GM18511 (cell line): Measurements from ENCODE around the gene ZNF714.
"Not testable (repeated sequence)": the region's sequence is repeated elsewhere in the genome, so short reads cannot be mapped to it uniquely, and the experiment has no call there.

Experiments
- ATAC-seq: cut with Tn5 transposase; IDR thresholded peaks from one replicate; pipeline ENCODE4 v1.9.1; 2021; ENCODE audit warnings: mild to moderate bottlenecking, moderate library complexity; ENCODE audit not compliant: unreplicated experiment

Gene ZNF714

DNA sequence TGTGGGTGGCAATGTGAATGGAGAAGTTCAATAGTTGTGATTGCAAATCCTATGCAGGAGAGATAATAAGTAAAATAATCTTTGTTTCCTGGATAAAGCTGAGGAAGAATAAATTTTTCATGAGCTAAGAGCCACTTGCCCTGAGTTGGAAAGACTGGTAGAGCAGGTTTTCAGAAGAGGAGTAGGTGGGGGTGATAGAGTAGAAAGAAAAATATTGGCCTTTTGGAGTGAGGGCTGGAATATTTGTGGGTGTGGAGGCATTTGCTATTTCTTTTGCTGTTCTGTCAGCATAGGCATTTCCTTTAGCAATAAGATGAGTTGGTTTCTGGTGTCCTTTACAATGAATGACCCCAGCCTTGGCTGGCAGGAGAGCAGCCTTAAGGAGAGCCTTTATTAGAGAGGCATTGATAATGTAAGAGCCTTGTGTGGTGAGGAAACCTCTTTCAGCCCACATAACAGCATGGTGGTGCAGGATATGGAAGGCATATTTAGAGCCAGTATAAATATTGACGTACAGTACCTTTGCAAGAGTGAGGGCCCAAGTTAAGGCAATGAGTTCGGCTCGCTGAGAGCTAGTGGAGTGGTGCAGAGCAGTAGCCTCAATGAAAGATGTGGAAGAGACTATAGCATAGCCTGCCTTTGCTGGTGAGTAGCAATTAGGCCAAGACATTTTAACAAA, 48.2 kb downstream of the ZNF714 start:
- ATAC-seq = no peak

DNA sequence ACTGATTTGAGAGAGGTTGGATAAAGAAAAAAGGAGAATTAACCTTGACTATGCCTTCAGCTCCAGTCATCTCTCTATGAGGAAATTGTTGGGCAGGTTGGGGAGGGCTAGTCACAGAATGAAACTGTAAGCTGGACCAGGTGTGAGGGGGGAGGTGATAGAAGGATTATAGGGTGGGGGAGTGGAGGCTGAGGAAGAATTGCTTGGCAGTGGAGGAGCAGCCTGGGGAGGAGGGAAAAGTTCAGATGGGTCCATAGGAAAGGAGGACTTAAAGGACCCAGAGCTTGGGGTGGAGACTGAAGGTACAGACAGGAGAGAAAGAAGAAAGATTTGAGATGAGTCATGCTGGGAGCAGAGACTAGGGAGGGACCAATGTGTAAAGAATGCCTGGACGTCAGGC, 51.6 kb downstream of the ZNF714 start:
- ATAC-seq = no peak

DNA sequence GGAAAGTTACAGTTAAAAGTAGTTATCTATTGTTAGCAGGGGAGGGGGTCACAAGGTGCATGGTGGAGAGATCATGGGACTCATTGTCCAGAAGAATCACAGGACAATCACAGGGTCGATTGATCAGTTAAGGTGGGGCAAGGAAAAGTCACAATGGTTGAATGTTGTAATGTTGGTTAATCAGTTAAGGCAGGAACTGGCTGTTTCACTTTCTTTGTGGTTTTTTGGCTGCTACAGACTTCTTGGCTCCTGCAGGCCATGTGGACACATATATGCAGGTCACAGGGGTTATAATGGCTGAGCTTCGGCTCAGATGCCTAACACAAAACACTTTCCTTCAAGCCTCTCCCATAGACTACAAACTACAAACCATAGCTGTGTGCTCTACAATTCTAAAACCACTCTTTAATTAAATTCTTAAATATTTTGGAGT, 52.9 kb downstream of the ZNF714 start:
- no peak for ATAC-seq

DNA sequence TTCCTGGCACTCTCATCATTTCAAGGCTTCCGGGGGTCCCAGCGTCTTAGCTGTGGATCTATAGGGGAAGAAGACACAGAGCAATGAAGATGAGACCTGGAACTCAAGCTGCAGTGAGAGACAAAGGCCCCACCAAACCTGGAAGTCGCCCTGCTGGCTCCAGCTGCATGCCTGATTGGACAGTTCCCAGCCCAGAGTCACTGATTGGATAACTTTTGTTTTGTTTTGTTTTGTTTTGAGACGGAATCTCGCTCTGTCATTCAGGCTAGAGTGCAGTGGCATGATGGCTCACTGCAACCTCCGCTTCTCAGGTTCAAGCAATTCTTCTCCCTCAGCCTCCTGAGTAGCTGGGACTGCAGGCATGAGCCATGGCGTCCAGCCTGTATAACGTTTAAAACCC, 53.4 kb downstream of the ZNF714 start:
- no peak for ATAC-seq

DNA sequence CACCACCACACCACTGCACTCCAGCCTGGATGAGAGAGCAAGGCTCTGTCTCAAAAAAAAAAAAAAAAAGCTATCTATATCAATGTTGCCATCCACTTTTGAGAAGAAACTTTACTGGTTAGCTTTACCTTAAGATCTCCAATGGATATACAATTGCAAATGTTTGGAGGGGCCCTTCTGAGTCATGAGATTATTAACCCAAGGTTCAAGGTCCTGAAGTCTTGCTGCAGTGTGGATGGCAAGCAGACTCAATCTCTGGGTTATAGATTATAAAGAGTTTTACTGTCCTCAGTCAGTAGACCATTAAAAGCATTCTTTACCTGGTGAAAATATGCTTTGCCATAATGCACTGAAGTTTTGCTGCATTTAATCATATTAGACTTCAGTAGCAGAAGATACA, 56.1 kb downstream of the ZNF714 start:
- ATAC-seq = no peak

DNA sequence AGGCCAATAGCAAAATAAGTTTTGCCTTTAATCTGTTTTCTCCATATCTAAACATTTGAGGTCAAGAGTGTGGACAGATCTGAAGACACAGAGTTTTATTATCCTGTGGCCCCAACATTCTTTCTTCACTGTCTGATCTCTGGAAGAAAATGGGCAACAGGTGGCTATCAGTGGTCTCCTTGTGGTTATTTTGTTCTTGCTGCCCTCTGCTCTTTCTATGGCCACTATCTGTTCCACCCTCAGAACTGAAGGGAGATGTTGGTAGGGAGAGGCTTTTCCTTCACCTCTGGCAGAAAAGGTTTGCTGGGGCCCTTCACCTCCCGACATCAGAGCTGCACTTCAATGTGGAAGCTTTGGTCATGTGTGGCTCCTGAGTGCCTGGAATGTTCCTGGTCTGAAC, 59.0 kb downstream of the ZNF714 start:
- ATAC-seq = not testable (repeated sequence)

DNA sequence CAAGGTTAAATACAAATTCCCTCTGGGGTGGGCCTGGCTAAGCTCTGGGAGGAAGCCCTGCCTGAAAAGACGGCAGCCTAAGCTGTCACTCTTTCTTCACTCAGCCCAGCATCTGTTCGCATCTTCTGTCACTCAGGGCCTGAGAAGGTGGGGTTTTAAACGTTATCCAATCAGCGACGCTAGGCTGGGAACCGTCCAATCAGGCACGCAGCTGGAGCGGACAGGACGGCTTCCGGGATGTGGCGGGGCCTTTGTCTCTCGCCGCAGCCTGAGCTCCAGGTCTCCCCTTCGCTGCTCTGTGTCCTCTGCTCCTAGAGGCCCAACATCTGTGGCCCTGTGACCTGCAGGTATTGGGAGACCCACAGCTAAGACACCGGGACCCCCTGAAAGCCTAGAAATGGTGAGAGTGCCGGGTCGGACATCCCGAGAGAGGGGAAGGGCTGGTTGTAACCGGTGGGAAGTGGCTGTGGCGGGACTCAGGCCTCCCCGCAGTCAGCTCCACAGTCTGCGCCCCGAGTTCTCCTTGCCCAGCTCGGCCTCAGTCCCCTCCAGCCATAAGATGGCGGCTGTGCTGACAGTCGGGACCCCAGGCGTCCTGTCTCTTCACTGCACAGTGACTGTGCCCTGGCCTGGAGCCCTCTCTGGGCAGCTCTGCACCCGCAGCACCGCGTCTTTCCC, 59.9 kb downstream of the ZNF714 start, which contains the start of gene ZNF431:
ZNF431 (plus strand) TSS at position 254 of the 678 bp plus-strand sequence; CDS start at position 398, 144 bp downstream.
- ATAC-seq = peak; percentile 99

DNA sequence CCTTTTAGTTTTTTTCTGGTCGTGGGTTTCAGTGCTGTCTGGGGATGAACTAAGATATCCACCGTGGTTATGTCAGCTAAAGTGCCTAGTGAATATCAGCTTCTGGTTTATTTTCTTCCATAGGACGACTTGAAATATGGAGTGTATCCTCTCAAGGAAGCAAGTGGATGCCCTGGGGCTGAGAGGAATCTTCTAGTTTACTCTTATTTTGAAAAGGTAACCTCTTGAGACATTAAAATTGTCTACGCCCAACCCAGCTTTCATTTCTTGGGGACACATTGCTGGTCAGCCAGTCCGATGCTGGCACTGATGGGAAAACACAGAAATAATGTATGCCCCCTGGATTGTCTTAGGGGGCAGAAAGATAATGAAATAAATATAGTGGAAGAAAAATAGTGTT, 61.4 kb downstream of the ZNF714 start:
- ATAC-seq = no peak

DNA sequence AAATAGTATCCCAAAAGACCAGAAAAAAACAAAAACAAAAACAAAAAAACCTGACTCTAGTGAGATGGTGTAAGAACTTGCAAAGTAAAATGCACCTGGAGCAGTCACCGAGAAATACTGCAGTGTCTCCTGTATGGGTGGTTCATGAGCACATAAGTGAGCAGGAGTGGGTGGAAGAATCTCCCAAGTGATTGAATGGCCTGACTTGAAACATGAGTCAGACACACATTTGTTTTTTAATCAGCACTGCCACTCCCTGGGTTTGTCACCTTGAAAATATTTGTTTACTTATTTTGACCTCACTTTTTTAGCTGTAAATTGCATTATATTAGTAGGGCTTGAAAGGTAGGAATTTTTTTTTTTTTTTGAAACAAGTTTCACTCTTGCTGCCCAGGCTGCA, 61.9 kb downstream of the ZNF714 start:
- ATAC-seq = no peak

DNA sequence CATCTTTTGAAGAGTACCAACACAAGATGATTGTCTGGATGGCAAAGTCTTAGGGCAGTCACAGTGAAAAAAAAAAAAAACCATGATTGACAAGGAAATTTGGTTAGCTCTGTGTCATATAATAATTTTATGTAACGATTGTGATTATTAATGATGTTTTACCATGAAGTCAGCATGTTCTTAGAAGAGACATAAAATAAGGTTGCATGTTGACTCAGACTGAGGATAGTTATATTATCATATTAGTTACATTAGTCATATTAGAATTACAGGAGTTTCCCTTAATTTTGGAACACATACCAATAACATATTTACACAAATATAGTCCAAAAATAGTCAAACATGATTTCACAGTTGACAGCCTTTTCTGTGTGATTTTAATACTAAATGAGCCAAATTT, 65.5 kb downstream of the ZNF714 start:
- no peak for ATAC-seq

DNA sequence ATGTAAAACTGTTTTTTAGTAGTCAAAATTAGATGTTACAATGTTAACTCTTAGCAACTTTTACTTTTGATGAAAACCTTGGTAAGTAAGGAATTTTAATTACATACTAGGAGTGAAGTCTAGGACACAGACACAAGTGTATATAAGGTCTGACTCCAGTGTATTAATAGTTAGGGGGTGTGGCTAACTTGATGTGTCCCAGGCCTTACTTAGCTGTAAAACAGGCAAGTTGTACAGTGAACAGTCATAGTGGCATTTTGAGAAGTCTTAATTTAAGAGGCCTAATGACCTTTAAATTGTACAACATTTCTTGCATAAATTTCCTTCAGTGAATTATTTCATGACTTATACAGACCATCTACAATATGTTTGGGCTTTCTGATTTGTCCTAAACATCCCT, 66.7 kb downstream of the ZNF714 start:
- no peak for ATAC-seq

DNA sequence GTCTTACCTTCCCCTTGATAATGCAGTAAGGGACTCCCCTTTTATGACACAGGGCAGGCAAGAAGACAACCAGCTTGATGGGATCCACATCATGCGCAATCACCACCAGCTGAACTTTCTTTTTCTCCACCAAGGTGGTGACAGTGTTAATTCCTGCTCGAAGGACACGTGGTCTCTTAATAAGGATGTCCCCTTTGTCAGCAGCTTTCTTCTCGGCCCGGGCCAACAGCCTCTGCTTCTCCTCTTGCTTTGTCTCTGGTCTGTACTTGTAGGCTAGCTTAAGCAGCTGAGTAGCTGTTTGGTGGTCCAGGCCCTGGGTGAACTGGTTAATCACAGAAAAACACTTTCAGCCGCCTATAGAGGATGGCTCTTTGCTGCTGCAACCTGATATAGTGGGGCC, 67.9 kb downstream of the ZNF714 start:
- no peak for ATAC-seq

DNA sequence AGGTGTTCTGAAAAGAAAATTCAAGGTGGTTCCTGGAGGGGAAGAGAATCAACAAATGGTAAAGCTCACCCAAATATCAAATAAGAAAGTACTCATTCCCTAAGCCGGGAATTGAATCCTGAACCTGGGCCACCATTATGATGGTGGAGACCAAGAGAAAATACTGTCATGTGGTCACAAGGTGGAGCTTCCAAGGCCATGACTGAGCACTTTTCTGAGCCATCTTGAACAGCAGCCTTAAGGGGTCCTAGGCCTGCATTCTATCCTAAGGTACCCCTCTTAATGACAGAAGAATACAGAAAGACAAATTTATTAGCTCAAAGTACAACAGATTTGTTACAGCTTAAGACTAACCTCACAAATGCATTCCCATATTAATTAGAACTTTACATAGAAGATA, 69.5 kb downstream of the ZNF714 start:
- no peak for ATAC-seq

DNA sequence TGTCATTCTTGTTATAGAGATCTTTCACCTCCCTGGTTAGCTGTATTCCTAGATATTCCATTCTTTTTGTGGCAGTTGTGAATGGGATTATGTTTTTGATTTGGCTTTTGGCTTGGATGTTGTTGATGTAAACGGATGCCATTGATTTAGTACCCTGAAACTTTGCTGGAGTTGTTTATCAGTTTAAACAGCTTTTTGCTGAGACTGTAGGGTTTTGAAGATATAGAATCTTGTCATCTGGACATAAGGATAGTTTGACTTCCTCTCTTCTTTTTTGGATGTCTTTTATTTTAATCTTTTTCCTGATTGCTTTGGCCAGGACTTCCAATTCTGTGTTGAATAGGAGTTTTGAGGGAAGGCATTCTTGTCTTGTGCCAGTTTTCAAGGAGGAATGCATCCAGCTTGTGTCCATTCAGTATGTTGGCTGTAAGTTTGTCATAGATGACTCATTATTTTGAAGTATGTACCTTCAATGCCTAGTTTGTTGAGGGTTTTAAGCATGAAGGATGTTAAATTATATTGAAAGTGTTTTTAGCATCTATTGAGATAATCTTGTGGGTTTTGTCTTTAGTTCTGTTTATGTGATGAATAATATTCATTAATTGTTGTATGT, 76.6 kb downstream of the ZNF714 start:
- ATAC-seq = no peak

DNA sequence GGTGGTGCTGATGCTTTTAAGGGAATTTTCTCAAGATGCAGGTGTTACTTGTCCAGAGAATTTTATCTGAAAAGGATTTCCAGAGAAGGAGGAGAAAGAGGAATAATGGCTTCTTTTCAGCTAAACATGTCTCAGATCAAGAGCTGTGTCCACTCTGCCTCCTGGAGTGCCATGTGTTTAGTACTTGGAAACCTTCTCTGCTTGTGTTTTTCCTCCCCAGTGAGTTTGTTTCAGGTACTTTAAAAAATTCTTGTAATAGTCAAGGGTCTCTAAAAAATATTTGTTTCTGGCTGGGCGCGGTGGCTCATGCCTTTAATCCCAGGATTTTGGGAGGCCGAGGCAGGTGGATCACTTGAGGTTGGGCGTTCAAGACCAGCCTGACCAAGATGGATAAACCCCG, 82.5 kb downstream of the ZNF714 start:
- no peak for ATAC-seq

DNA sequence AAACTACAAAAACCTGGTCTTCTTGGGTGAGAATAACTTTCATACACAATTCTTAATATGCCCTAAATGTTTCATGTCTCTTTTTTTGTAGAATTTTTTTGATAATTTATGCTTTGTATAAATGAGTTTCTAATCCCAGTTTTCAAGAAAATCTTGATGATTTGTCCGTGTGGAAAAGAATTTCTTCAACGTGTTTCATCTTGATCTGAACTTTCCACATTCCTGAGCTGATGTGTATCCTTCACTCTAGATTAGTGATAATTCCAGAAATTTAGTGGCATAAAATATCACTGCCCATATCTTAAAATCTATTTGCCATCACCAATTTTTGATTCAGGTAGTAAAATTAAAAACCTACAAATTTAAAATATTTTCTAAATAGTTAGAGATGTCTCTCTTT, 84.4 kb downstream of the ZNF714 start:
- no peak for ATAC-seq
